ENCODE measurements around the gene STIM2.

GRCh38 chr4:26877961-26878360, 17.3 kb downstream of the STIM2 start:
- TF ChIP-seq CTCF (IDR thresholded peaks at IDR 0.05) (no peak), POLR2A (IDR thresholded peaks at IDR 0.05) (no peak)
